ENCODE results near the gene GPR62. TPM values are rescaled to one million over a fixed set of nuclear protein-coding genes. Genes with fewer than 3 reads are reported as not detected.

GPR62 gene
- total RNA-seq, 1 experiment from 2014 or later, result not detected

GRCh38 chr3:51932471-51933370 lies 22.5 kb upstream of the GPR62 start:
- Mint-ChIP-seq H3K4me1 (ENCODE audit: low read depth, unreplicated experiment) (no peaks in the 10 kb centered on the region), H3K27me3 (ENCODE audit: insufficient read depth, unreplicated experiment) (no peaks in the 10 kb centered on the region), H3K27ac (ENCODE audit: unreplicated experiment) (no peak overlapping the region), H3K36me3 (ENCODE audit: insufficient read depth, unreplicated experiment) (peaks cover 39% of the 10 kb centered on the region), H3K9me3 (ENCODE audit: unreplicated experiment) (no peaks in the 10 kb centered on the region), H3K4me3 (ENCODE audit: unreplicated experiment) (no peak overlapping the region)
- no peak for DNase-seq
- H3K36me3 ChIP-seq (ENCODE audit: control insufficient read depth, insufficient read depth, low read length), result no peaks in the 10 kb centered on the region; the same call in 1 of the 2 replicates
- intact Hi-C loops (cut with micrococcal nuclease; ENCODE audit: unreplicated experiment), result no loop called here
- CTCF ChIA-PET, result no interaction called here
- no peaks in the 10 kb centered on the region for H3K9me3 ChIP-seq
- no TSS peak for BruUV-seq (replicated peaks)
- TF ChIP-seq CTCF (IDR thresholded peaks at IDR 0.05; ENCODE audit: insufficient read depth in 1 of 2, low read depth in 1 of 2, low read length in 1 of 2, severe bottlenecking in 1 of 2, unreplicated experiment in 1 of 2), result no peak
- H3K4me3 ChIP-seq (ENCODE audit: low read depth, low read length), result no peak overlapping the region
- H3K4me1 ChIP-seq, result no peaks in the 10 kb centered on the region
- no peaks in the 10 kb centered on the region for H3K27me3 ChIP-seq (replicated peaks; ENCODE audit: control insufficient read depth, insufficient read depth, low read length)
- POLR2A ChIA-PET, result no interaction called here

DNA sequence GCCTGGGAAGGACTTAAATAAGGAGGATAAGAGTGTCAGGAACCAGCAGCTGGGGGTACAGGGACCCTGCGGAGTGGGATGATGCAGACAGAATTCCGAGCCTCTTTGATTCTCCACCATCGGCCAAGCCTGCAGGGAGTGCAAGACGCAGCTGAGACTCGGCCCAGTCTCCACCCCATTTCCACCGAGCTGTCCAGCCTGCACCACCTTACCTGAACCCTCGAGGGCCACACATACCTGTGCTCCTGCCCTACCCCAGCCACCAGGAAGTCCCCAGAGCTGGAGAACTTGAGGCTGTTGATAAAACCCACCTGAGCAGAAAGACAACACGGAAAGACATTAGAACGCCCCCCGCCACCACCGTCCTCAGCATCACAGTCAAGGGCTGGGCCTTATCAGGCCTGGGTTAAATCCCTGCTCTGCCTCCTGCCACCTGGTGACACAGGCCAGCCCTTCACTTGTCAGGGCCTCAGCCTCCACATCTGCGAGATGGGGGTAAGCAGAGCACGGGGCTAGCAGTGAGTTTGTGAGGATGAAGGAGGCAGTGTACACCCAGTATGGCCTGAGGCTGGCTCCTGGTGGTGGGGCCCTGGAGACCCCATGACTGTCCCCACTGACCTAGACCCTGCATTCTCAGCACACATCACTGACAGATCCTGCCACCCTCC lies 21.6 kb upstream of the GPR62 start:
- DNase-seq, result no peak
- H3K4me1 Mint-ChIP-seq (ENCODE audit: low read depth, unreplicated experiment), result no peaks in the 10 kb centered on the region
- peaks cover 48% of the 10 kb centered on the region for H3K36me3 Mint-ChIP-seq (ENCODE audit: insufficient read depth, unreplicated experiment)
- Histone ChIP-seq H3K9me3 (no peaks in the 10 kb centered on the region), H3K4me1 (no peaks in the 10 kb centered on the region), H3K36me3 (ENCODE audit: control insufficient read depth, insufficient read depth, low read length) (no peaks in the 10 kb centered on the region; the same call in 1 of the 2 replicates), H3K27me3 (replicated peaks; ENCODE audit: control insufficient read depth, insufficient read depth, low read length) (no peaks in the 10 kb centered on the region), H3K4me3 (ENCODE audit: low read depth, low read length) (no peak overlapping the region)
- ChIA-PET CTCF (no interaction called here), POLR2A (no interaction called here)
- H3K9me3 Mint-ChIP-seq (ENCODE audit: unreplicated experiment), result no peaks in the 10 kb centered on the region
- no peak overlapping the region for H3K4me3 Mint-ChIP-seq (ENCODE audit: unreplicated experiment)
- no peaks in the 10 kb centered on the region for H3K27me3 Mint-ChIP-seq (ENCODE audit: insufficient read depth, unreplicated experiment)
- TF ChIP-seq CTCF (IDR thresholded peaks at IDR 0.05; ENCODE audit: insufficient read depth in 1 of 2, low read depth in 1 of 2, low read length in 1 of 2, severe bottlenecking in 1 of 2, unreplicated experiment in 1 of 2), result no peak
- no peak overlapping the region for H3K27ac Mint-ChIP-seq (ENCODE audit: unreplicated experiment)
- intact Hi-C loops (cut with micrococcal nuclease; ENCODE audit: unreplicated experiment), result no loop called here
- no TSS peak for BruUV-seq (replicated peaks)

DNA sequence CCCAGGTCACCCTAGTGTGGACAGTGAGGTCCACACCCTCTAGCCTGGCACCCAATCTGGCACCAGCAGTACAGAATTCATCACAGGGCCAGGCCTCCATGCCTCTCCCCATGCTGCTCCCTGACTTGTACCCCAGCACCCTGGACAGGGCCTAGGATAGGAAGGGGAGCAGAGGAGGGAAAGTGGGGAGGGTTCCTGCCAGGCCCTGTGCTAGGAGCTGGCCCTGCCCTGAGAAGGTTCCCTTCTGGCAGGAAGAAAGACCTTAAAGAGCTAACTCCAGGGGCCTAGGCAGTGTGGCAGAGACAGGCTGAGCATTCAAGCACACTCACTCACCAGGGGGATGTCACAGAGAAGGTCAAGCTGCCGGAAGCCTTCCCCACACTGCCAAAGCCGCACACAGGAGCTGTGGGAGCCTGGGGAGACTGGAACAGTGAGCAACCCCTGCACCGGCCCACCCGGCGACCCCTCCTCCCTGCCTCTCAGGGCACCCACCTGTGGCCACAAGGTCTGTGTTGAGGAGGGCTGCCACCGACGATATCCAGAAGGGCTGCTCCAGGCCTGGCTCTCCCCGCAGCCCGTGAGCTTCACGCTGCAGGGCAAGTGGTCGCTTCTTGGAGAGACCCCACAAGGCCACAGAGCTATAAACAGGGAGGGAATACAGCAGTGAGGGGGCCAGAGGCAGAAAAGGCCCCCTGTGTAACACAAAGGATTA lies 20.9 kb upstream of the GPR62 start:
- no peaks in the 10 kb centered on the region for H3K4me1 Mint-ChIP-seq (ENCODE audit: low read depth, unreplicated experiment)
- no peaks in the 10 kb centered on the region for H3K4me1 ChIP-seq
- ChIA-PET POLR2A (no interaction called here), CTCF (no interaction called here)
- H3K4me3 Mint-ChIP-seq (ENCODE audit: unreplicated experiment), result no peak overlapping the region
- H3K36me3 ChIP-seq (ENCODE audit: control insufficient read depth, insufficient read depth, low read length), result no peaks in the 10 kb centered on the region; the same call in 1 of the 2 replicates
- no peaks in the 10 kb centered on the region for H3K27me3 ChIP-seq (replicated peaks; ENCODE audit: control insufficient read depth, insufficient read depth, low read length)
- DNase-seq, result no peak
- no peak overlapping the region for H3K27ac Mint-ChIP-seq (ENCODE audit: unreplicated experiment)
- H3K36me3 Mint-ChIP-seq (ENCODE audit: insufficient read depth, unreplicated experiment), result peaks cover 51% of the 10 kb centered on the region
- intact Hi-C loops (cut with micrococcal nuclease; ENCODE audit: unreplicated experiment), result no loop called here
- no TSS peak for BruUV-seq (replicated peaks)
- no peaks in the 10 kb centered on the region for H3K9me3 ChIP-seq
- no peak overlapping the region for H3K4me3 ChIP-seq (ENCODE audit: low read depth, low read length)
- TF ChIP-seq CTCF (IDR thresholded peaks at IDR 0.05; ENCODE audit: insufficient read depth in 1 of 2, low read depth in 1 of 2, low read length in 1 of 2, severe bottlenecking in 1 of 2, unreplicated experiment in 1 of 2), result no peak
- H3K27me3 Mint-ChIP-seq (ENCODE audit: insufficient read depth, unreplicated experiment), result no peaks in the 10 kb centered on the region
- no peaks in the 10 kb centered on the region for H3K9me3 Mint-ChIP-seq (ENCODE audit: unreplicated experiment)

Measured in Caco-2 (cell line).